ENCODE measurements around the gene RPL27A.

Gene RPL27A

DNA sequence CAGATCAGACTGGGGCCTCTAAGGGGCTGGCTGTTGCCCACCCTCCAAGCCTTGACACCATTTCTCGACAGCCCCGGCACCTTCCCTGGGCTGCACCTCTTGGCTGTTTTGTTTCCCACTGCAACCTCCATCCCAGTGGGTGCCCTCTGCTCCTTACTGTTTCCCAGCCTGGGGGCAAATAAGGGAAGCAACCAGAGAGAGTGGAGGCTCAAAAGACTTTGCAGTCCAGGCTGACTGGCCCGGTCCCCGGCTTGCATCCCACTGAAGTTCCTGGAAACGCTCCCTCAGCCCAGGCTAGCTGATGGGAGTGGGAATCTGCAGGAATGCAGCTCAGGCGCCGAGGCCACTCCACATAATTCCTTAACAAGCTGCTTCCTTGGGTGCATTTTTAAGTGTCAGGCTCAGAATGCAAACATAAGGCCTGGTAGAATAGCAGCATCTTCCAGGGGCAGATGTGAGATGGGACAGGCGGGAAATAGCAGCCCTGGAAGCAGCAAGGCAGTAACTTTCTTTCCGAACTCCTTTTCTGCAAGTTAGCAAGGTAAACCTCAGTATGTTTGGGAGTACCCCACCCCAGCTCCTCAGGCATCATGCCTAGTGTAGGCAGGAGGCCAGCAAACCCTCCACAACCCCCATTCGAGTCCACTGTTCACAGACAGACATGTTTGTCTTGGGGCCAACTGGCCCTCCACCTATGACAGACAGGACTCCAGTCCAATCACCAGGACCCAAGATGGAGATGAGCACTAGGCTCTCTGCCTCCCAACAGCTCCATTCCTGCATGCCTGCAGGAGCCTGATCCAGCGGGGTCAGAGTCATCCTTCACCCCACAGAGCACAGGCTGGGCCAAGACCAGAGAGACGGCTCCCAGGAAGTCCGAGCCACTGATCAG, 39.3 kb downstream of the RPL27A start:
- H3K27ac ChIP-seq, result peak overlapping the region; percentile 66
- TF ChIP-seq ZFX (IDR thresholded peaks at IDR 0.05; ENCODE audit: borderline replicate concordance) (no peak), CTCF (IDR thresholded peaks at IDR 0.05) (no peak)

- no peak overlapping the region for H3K27ac ChIP-seq
- no peak for TF ChIP-seq ZFX (IDR thresholded peaks at IDR 0.05; ENCODE audit: borderline replicate concordance)
- no peak for TF ChIP-seq CTCF (IDR thresholded peaks at IDR 0.05)
These were observed 40.2 kb downstream of the RPL27A start for GRCh38 chr11:8722809-8723208.

DNA sequence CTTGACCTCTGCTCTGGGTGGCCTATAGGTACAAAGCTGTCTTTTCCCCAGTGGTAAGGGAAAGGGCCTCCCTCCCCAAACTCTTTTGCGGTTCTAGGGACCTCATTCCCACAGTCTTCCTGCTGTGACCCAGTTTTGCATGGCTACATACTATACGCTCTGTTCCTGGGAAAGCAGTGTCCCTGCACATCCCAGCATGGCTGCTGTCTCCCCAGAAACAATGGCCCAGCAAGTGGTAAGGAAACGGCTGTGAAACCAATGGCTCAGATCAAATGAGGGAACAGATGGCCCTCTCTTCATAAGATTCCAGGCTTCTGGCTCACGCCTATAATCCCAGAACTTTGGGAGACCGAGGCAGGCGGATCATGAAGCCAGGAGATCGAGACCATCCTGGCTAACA, 41.1 kb downstream of the RPL27A start:
- H3K27ac ChIP-seq, result no peak overlapping the region
- TF ChIP-seq ZFX (IDR thresholded peaks at IDR 0.05; ENCODE audit: borderline replicate concordance), result no peak
- no peak for TF ChIP-seq CTCF (IDR thresholded peaks at IDR 0.05)

DNA sequence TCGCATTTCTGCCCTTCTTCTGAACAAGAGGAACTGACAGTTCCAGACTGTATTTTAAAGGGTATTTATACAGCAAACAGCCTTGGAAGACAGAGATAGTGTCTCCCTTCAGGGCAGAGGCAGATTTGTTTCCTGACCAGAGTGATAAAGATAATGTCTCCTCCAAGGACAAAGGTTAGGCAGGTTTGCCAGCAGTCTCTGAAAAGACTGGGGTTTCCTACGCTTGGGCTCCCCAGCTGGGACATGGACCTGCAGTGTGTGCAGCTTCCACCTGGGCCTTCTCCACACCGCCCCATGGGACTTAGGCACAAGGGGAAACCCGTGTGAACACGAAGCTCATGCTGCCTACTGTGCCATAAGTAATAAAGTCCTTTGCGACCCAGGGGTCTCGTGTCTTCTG, 42.1 kb downstream of the RPL27A start:
- no peak for TF ChIP-seq ZFX (IDR thresholded peaks at IDR 0.05; ENCODE audit: borderline replicate concordance)
- no peak for TF ChIP-seq CTCF (IDR thresholded peaks at IDR 0.05)
- H3K27ac ChIP-seq, result peak overlapping the region; percentile 33; the same call in 1 of the 2 replicates

DNA sequence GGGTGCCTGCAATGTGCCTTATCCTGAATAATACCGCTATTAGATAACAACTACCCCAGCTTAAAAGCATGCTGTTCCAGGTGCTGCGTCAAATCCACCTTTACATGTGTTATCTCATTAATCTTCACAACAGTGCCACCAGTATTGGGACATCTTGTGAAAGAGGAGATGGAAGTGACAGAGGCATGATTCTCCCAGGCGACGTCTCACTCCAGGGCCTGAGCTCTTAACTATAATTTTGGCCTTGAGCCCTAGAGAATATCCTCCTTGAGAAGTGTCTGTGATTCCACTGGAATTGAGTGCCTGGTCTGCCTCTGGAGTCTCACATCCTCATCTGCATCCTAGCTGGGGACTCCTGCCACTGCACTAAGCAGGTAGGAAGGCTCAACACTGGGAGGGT, 43.8 kb downstream of the RPL27A start:
- H3K27ac ChIP-seq, result no peak overlapping the region
- no peak for TF ChIP-seq CTCF (IDR thresholded peaks at IDR 0.05)
- TF ChIP-seq ZFX (IDR thresholded peaks at IDR 0.05; ENCODE audit: borderline replicate concordance), result no peak

DNA sequence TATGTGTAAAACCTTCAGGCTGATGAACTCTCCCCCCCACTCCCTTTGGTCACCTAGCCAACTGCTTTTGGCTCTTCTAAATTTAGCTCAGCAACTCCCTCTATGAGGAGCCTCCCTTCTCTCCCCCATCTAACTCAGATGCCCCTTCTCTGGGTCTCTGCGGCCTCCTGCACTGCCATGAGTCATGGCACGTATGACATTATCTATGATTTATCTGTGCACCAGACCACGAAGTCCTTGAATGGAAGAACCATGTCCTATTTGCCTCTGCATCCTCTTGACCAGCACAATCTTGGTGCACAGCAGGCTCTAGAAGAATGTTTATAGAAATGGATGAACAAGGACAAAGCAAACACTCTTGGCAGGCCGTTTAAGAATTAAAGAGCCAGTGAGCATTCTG, 46.0 kb downstream of the RPL27A start:
- no peak overlapping the region for H3K27ac ChIP-seq
- TF ChIP-seq ZFX (IDR thresholded peaks at IDR 0.05; ENCODE audit: borderline replicate concordance) (no peak), CTCF (IDR thresholded peaks at IDR 0.05) (no peak)

- TF ChIP-seq CTCF (IDR thresholded peaks at IDR 0.05) (no peak), ZFX (IDR thresholded peaks at IDR 0.05; ENCODE audit: borderline replicate concordance) (no peak)
- H3K27ac ChIP-seq, result no peak overlapping the region
These were observed 46.5 kb downstream of the RPL27A start for GRCh38 chr11:8729067-8729466.

All from 22Rv1 (cell line).